HEK293 (cell line): ENCODE data around the gene MTHFD1L.

ENCODE experiments used
- KLF1 ChIP-seq: fragments of 450-650 bp; formaldehyde crosslinking; IDR thresholded peaks from 2 replicates; pipeline ENCODE4 v1.5.1; 2016; ENCODE audit warnings: missing biosample characterization, missing genetic modification characterization
- KLF16 ChIP-seq: fragments of 450-650 bp; formaldehyde crosslinking; IDR thresholded peaks from 2 replicates; pipeline ENCODE4 v1.5.1; 2017; ENCODE audit warnings: missing biosample characterization, missing genetic modification characterization
- ZNF571 ChIP-seq: fragments of 450-650 bp; formaldehyde crosslinking; IDR thresholded peaks from 2 replicates; pipeline ENCODE4 v1.5.0; 2017; ENCODE audit warnings: missing biosample characterization, missing genetic modification characterization
- TF ChIP-seq, protein P1 (sequence below): fragments of 450-650 bp; formaldehyde crosslinking; IDR thresholded peaks from 2 replicates; pipeline ENCODE4 v1.5.1; 2016; ENCODE audit warnings: missing biosample characterization, missing genetic modification characterization

DNA sequence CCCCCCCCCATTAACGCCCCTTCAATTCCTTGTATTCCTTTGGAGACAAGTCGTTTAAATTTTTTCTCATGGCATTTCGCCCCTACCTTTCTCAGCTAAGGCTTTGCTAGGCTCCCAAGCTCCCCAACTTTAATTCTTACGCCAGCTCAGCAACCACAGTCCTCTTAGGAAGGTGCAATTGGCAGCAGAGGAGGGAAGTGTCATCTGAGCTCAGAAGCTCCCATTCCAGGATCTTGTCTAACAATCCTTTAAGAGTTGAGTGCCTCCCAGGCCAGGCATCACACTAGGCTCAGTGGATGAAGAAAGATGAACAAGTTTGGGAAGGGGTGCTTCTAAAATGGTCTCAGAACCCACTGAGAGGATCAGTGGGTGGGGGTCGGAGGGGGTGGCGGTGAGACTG, 243.0 kb downstream of the MTHFD1L start:
- no peak for TF ChIP-seq KLF16 (tag by site-specific recombination)
- TF ChIP-seq KLF1 (tag by site-specific recombination) = no peak
- no peak for TF ChIP-seq ZNF571 (tag by site-specific recombination)
- TF ChIP-seq, protein P1, sequence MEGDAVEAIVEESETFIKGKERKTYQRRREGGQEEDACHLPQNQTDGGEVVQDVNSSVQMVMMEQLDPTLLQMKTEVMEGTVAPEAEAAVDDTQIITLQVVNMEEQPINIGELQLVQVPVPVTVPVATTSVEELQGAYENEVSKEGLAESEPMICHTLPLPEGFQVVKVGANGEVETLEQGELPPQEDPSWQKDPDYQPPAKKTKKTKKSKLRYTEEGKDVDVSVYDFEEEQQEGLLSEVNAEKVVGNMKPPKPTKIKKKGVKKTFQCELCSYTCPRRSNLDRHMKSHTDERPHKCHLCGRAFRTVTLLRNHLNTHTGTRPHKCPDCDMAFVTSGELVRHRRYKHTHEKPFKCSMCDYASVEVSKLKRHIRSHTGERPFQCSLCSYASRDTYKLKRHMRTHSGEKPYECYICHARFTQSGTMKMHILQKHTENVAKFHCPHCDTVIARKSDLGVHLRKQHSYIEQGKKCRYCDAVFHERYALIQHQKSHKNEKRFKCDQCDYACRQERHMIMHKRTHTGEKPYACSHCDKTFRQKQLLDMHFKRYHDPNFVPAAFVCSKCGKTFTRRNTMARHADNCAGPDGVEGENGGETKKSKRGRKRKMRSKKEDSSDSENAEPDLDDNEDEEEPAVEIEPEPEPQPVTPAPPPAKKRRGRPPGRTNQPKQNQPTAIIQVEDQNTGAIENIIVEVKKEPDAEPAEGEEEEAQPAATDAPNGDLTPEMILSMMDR (tag by site-specific recombination) = no peak
